SK-N-SH treated with all-trans-retinoic acid at 6 μM for 48 hours (cell line): ENCODE measurements around the gene ENAH.

Source experiments
- PATZ1 ChIP-seq: fragments of 250-450 bp; sonication (Bioruptor Pico); IDR thresholded peaks from 2 replicates; pipeline ENCODE4 v1.8.0; 2020; ENCODE audit warnings: mild to moderate bottlenecking, moderate library complexity, borderline replicate concordance
- POU6F1 ChIP-seq: fragments of 250-450 bp; sonication (Bioruptor Pico); IDR thresholded peaks from 2 replicates; pipeline ENCODE4 v1.8.0; 2021; ENCODE audit warnings: low read depth, mild to moderate bottlenecking, moderate library complexity, borderline replicate concordance

- no peak for TF ChIP-seq PATZ1 (CRISPR knock-in tag)
- no peak for TF ChIP-seq POU6F1 (CRISPR knock-in tag)
Measured at GRCh38 chr1:225697428-225697827, 44.5 kb upstream of the ENAH start.
